PFSK-1 (cell line): Measurements from ENCODE around the gene TBC1D30.
A peak's percentile ranks its signal among the peaks of the same experiment; 100 is the strongest.

ENCODE experiments used
- FOXP2 ChIP-seq: optimal IDR thresholded peaks from 2 replicates; pipeline ENCODE3; 2011; ENCODE audit warnings: borderline replicate concordance, control low read depth, inconsistent platforms; ENCODE audit not compliant: insufficient read depth; ENCODE audit errors: extremely low read length, extremely low read depth
- POLR2AphosphoS5 ChIP-seq: IDR thresholded peaks from 2 replicates; pipeline ENCODE4 v1.6.1; 2012; ENCODE audit warnings: low read depth, mild to moderate bottlenecking, control low read depth, low read length, moderate library complexity
- SIN3A ChIP-seq: IDR thresholded peaks from 2 replicates; pipeline ENCODE4 v1.6.1; 2012; ENCODE audit warnings: mild to moderate bottlenecking, low read length, moderate library complexity, borderline replicate concordance; ENCODE audit not compliant: insufficient read depth
- TAF1 ChIP-seq: IDR thresholded peaks from 2 replicates; pipeline ENCODE4 v1.6.1; 2012; ENCODE audit warnings: low read length, control low read depth, borderline replicate concordance; ENCODE audit not compliant: insufficient read depth
- TF ChIP-seq, protein P1 (sequence below), 2 experiments: IDR thresholded peaks; 2 replicates each; pipeline versions ENCODE4 v1.6.1 to v1.8.0; 2011 to 2012; ENCODE audit warnings: low read depth in 2 of 2, low read length in 2 of 2, control low read depth in 1 of 2, inconsistent platforms in 1 of 2, mild to moderate bottlenecking in 1 of 2, moderate library complexity in 1 of 2; ENCODE audit not compliant: insufficient read depth in 1 of 2

Gene TBC1D30

DNA sequence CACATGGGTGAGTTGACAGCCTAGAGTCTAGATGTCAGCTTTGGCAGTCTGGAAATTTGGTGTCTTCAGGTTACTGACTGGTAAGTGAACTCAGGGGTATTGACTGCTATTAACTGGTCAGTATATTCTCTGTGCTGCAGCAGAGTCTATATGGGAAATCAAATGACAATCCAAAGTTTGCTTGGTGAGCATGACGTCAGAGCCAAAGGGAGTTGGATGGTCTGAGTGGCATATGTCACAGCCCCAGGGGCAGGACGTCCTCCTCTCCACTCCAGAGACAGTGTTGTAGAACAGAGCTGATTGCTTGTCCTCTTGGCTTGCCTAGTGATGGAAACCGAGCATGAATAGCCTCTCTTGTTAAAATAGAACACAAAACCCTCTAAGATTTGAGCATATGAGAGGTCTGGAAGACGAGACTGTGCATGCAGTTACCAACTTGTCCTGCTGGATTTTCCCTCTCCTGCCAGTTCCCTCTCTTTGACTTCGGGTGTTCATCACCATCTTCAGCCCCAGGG, 3.3 kb upstream of the TBC1D30 start:
- TF ChIP-seq SIN3A = no peak
- TF ChIP-seq TAF1 = no peak
- TF ChIP-seq, protein P1, sequence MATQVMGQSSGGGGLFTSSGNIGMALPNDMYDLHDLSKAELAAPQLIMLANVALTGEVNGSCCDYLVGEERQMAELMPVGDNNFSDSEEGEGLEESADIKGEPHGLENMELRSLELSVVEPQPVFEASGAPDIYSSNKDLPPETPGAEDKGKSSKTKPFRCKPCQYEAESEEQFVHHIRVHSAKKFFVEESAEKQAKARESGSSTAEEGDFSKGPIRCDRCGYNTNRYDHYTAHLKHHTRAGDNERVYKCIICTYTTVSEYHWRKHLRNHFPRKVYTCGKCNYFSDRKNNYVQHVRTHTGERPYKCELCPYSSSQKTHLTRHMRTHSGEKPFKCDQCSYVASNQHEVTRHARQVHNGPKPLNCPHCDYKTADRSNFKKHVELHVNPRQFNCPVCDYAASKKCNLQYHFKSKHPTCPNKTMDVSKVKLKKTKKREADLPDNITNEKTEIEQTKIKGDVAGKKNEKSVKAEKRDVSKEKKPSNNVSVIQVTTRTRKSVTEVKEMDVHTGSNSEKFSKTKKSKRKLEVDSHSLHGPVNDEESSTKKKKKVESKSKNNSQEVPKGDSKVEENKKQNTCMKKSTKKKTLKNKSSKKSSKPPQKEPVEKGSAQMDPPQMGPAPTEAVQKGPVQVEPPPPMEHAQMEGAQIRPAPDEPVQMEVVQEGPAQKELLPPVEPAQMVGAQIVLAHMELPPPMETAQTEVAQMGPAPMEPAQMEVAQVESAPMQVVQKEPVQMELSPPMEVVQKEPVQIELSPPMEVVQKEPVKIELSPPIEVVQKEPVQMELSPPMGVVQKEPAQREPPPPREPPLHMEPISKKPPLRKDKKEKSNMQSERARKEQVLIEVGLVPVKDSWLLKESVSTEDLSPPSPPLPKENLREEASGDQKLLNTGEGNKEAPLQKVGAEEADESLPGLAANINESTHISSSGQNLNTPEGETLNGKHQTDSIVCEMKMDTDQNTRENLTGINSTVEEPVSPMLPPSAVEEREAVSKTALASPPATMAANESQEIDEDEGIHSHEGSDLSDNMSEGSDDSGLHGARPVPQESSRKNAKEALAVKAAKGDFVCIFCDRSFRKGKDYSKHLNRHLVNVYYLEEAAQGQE (IDR thresholded peaks at IDR 0.05; ENCODE audit: insufficient read depth in 1 of 2, low read depth in 2 of 2, low read length in 2 of 2) = no peak
- TF ChIP-seq POLR2AphosphoS5 = no peak
- TF ChIP-seq FOXP2 = no peak

DNA sequence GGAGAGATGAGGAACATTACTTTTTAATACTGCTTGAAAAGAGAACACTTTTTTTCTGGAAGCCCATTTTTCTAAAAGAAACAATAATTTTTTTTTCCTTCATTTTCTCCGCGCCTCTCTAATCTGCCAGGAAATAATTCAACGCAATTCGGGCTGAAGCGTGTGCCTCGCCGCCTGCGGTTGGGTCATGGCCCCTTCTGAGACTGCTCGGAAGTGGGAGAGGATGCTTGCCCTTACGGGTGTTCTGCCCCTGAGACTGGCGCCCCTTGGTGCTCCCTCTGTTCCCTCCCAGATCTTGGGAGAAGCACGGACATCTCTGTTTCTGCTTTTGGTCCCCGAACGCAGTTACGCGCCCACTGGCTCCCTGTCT, 332 bp upstream of the TBC1D30 start:
- TF ChIP-seq, protein P1 (IDR thresholded peaks at IDR 0.05; ENCODE audit: insufficient read depth in 1 of 2, low read depth in 2 of 2, low read length in 2 of 2) = 0 out of 4 replicates have a peak, but pooled peaks of 1 of the 2 experiments have one; percentile 10
- TF ChIP-seq FOXP2 = no peak

- TF ChIP-seq FOXP2 = no peak
- TF ChIP-seq, protein P1 (IDR thresholded peaks at IDR 0.05; ENCODE audit: insufficient read depth in 1 of 2, low read depth in 2 of 2, low read length in 2 of 2) = peak in 1 of 2 experiments; percentile 5; a peak in 1 of 4 replicates
These were observed 935 bp downstream of the TBC1D30 start for GRCh38 chr12:64825143-64826021.

- TF ChIP-seq TAF1 (no peak), SIN3A (0 out of 2 replicates have a peak, but pooled peaks have one; percentile 92), POLR2AphosphoS5 (no peak), FOXP2 (no peak)
- TF ChIP-seq, protein P1 (IDR thresholded peaks at IDR 0.05; ENCODE audit: insufficient read depth in 1 of 2, low read depth in 2 of 2, low read length in 2 of 2) = peak; percentile 98 to 99
These were observed 1.8 kb downstream of the TBC1D30 start for GRCh38 chr12:64826234-64826633.

DNA sequence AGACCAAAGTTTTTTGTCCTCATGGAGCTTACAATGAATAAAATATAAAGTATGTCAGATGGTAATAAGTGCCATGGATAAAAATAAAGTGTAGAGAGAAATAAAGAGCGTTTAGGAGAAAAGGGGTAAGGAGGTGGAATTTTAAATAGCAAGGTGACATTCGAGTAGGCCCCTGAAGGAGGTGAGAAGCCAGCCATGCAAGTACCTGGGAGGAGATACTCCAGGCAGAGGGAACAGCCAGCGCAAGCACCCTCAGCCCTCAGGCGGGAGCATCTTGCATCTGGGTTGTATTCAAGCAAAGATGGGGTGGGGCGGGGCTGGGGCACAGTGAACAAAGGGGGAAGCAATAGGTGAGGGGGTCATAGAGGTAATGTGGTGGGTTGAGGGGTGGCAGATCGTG, 4.3 kb downstream of the TBC1D30 start:
- TF ChIP-seq FOXP2 = no peak
- TF ChIP-seq, protein P1 (IDR thresholded peaks at IDR 0.05; ENCODE audit: insufficient read depth in 1 of 2, low read depth in 2 of 2, low read length in 2 of 2) = no peak
- no peak for TF ChIP-seq TAF1
- TF ChIP-seq POLR2AphosphoS5 = no peak
- no peak for TF ChIP-seq SIN3A
